ENCODE results near the gene MRFAP1.

DNA sequence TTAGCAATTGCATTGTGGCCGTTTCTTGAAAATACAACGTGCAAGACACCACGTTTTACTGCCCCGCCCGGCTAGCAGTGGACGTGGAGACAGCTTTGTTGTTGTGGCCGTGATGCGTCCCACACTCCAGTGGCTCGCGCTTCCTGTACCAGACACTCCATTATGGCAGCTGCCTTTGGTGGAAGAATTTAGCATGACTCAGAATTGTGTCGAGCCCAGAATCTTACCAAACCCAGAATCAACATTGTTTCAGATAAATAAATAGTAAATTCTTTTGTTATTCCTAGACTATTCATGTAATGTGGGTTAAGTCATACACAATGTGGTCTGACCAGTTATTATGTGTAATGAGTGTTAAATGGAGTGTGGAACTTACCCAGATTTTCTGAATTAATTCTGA, 27.9 kb downstream of the MRFAP1 start:
- TF ChIP-seq, protein P1, sequence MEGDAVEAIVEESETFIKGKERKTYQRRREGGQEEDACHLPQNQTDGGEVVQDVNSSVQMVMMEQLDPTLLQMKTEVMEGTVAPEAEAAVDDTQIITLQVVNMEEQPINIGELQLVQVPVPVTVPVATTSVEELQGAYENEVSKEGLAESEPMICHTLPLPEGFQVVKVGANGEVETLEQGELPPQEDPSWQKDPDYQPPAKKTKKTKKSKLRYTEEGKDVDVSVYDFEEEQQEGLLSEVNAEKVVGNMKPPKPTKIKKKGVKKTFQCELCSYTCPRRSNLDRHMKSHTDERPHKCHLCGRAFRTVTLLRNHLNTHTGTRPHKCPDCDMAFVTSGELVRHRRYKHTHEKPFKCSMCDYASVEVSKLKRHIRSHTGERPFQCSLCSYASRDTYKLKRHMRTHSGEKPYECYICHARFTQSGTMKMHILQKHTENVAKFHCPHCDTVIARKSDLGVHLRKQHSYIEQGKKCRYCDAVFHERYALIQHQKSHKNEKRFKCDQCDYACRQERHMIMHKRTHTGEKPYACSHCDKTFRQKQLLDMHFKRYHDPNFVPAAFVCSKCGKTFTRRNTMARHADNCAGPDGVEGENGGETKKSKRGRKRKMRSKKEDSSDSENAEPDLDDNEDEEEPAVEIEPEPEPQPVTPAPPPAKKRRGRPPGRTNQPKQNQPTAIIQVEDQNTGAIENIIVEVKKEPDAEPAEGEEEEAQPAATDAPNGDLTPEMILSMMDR (IDR thresholded peaks at IDR 0.05), result no peak
- no peak for TF ChIP-seq POLR2A (IDR thresholded peaks at IDR 0.05)
